Fibroblast of lung (primary cell): Measurements from ENCODE around the gene MAL.

Experiments used
- CTCF ChIP-seq, 2 donors: IDR thresholded peaks in 1 of 2; conservative IDR thresholded peaks in 1 of 2; 1 replicate in 1 of 2; 2 replicates in 1 of 2; pipeline ENCODE4 v1.5.1; 2011 to 2012; ENCODE audit warnings: low read length in 2 of 2, control low read depth in 1 of 2, inconsistent platforms in 1 of 2, low read depth in 1 of 2, mild to moderate bottlenecking in 1 of 2
- EZH2 ChIP-seq: IDR thresholded peaks from 2 replicates; pipeline ENCODE4 v1.5.1; 2012; ENCODE audit warnings: low read length, control low read depth, mild to moderate bottlenecking; ENCODE audit errors: missing control alignments

- TF ChIP-seq CTCF (conservative IDR thresholded peaks at IDR 0.05 in 1 of 2, IDR thresholded peaks at IDR 0.05 in 1 of 2; ENCODE audit: low read depth in 1 of 2, low read length in 2 of 2) = no peak
- TF ChIP-seq EZH2 = no peak
These were observed 5.7 kb downstream of the MAL start for GRCh38 chr2:95031076-95031725.
